Transverse colon (tissue), 4 donors: Measurements from ENCODE around the gene SYNE2.

Source experiments
- EP300 ChIP-seq: sonication (generic); formaldehyde crosslinking; IDR thresholded peaks from one replicate; pipeline ENCODE4 v1.6.1; 2017; ENCODE audit warnings: antibody characterized with exemption, low read depth
- POLR2A ChIP-seq: fragments of 450-650 bp; IDR thresholded peaks from one replicate; pipeline ENCODE4 v1.6.1; 2016; ENCODE audit warnings: antibody characterized with exemption, mild to moderate bottlenecking, moderate library complexity
- POLR2AphosphoS5 ChIP-seq, 3 donors: sonication (generic); formaldehyde crosslinking; IDR thresholded peaks; one replicate each; pipeline ENCODE4 v1.6.1; 2016; ENCODE audit warnings: antibody characterized with exemption in 3 of 3
- TF ChIP-seq, protein P1 (sequence below), 5 experiments: fragments of 200-600 bp in 3 of 5; fragments of 450-650 bp in 2 of 5; sonication (generic) in 3 of 5; IDR thresholded peaks; 1 replicate in 2 of 5; 2 replicates in 3 of 5; pipeline ENCODE4 v1.5.1; 2016 to 2017; ENCODE audit warnings: antibody characterized with exemption in 5 of 5, inconsistent platforms in 3 of 5, mild to moderate bottlenecking in 2 of 5, moderate library complexity in 1 of 5

GRCh38 chr14:64025479-64025878 lies 172.7 kb downstream of the SYNE2 start:
- TF ChIP-seq, protein P1, sequence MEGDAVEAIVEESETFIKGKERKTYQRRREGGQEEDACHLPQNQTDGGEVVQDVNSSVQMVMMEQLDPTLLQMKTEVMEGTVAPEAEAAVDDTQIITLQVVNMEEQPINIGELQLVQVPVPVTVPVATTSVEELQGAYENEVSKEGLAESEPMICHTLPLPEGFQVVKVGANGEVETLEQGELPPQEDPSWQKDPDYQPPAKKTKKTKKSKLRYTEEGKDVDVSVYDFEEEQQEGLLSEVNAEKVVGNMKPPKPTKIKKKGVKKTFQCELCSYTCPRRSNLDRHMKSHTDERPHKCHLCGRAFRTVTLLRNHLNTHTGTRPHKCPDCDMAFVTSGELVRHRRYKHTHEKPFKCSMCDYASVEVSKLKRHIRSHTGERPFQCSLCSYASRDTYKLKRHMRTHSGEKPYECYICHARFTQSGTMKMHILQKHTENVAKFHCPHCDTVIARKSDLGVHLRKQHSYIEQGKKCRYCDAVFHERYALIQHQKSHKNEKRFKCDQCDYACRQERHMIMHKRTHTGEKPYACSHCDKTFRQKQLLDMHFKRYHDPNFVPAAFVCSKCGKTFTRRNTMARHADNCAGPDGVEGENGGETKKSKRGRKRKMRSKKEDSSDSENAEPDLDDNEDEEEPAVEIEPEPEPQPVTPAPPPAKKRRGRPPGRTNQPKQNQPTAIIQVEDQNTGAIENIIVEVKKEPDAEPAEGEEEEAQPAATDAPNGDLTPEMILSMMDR (IDR thresholded peaks at IDR 0.05) = no peak
- TF ChIP-seq POLR2A (no peak), POLR2AphosphoS5 (IDR thresholded peaks at IDR 0.05) (no peak), EP300 (no peak)
